Spleen (tissue), 7 donors: ENCODE data around the gene ZC3H12C.

Experiments used
- CTCF ChIP-seq, 11 experiments: fragments of 200-600 bp in 7 of 11; fragments of 450-650 bp in 4 of 11; sonication (generic) in 4 of 11; IDR thresholded peaks in 8 of 11; conservative IDR thresholded peaks in 3 of 11; 1 replicate in 7 of 11; 2 replicates in 4 of 11; pipeline versions ENCODE4 v1.4.0 to v1.8.0; 2016 to 2021; ENCODE audit warnings: antibody characterized with exemption in 11 of 11, inconsistent platforms in 4 of 11, mild to moderate bottlenecking in 1 of 11
- POLR2A ChIP-seq, 3 donors: fragments of 450-650 bp; IDR thresholded peaks; one replicate each; pipeline ENCODE4 v1.5.1; 2017; ENCODE audit warnings: antibody characterized with exemption in 3 of 3, mild to moderate bottlenecking in 1 of 3
- donor health status: DM: no; HTN: no; CAD: no; lungs with moderate emphysema.
- donor health status: DM: no; HTN: no; CAD: no.
- donor health status: DM: no; HTN: no; CAD: no.

- TF ChIP-seq POLR2A (IDR thresholded peaks at IDR 0.05) = no peak
- TF ChIP-seq CTCF (IDR thresholded peaks at IDR 0.05 in 8 of 11, conservative IDR thresholded peaks at IDR 0.05 in 3 of 11) = no peak
These were observed 20.8 kb downstream of the ZC3H12C start for GRCh38 chr11:110113973-110114372.
